Neural progenitor cell (in vitro differentiated cells): ENCODE measurements around the gene EMP2.

Experiments used
- EZH2 ChIP-seq: fragments of 200-600 bp; sonication (generic); IDR thresholded peaks from 2 replicates; pipeline ENCODE4 v1.6.1; 2017; ENCODE audit warnings: antibody characterized with exemption, mild to moderate bottlenecking, moderate library complexity
- TF ChIP-seq, protein P1 (sequence below): fragments of 200-600 bp; sonication (generic); IDR thresholded peaks from 2 replicates; pipeline ENCODE4 v1.5.1; 2017; ENCODE audit warnings: antibody characterized with exemption, mild to moderate bottlenecking

DNA sequence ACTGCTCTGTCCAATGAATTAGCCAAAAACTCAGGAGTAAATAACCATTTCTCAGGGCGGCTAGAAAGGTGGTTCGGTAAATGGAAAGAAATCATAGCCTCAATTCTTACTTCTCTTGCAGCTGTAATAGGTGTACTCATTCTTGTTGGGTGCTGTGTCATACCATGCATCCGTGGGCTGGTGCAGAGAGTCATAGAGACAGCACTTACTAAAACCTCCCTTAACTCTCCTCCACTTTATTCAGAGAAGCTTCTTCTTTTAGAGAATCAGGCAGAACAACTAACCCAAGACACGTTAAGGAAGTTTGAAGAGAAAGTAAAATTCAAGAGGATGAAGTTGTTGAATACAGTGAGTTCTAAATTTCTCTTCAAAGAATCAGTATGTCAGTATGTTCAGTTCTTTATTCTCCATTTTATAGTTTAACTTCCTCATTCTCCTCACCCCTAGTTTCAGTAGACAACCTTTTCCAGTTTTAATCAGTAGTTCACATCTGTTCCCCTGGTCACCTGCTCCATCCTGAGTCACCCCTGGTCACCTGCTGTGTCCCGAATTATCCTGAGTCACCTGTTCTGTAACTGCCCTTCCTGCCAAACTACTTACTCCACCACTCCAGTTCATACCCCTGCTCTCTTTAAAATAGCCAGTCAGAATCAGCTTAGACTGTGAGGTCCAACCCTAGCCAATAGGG lies 85.9 kb downstream of the EMP2 start:
- TF ChIP-seq, protein P1, sequence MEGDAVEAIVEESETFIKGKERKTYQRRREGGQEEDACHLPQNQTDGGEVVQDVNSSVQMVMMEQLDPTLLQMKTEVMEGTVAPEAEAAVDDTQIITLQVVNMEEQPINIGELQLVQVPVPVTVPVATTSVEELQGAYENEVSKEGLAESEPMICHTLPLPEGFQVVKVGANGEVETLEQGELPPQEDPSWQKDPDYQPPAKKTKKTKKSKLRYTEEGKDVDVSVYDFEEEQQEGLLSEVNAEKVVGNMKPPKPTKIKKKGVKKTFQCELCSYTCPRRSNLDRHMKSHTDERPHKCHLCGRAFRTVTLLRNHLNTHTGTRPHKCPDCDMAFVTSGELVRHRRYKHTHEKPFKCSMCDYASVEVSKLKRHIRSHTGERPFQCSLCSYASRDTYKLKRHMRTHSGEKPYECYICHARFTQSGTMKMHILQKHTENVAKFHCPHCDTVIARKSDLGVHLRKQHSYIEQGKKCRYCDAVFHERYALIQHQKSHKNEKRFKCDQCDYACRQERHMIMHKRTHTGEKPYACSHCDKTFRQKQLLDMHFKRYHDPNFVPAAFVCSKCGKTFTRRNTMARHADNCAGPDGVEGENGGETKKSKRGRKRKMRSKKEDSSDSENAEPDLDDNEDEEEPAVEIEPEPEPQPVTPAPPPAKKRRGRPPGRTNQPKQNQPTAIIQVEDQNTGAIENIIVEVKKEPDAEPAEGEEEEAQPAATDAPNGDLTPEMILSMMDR: no peak
- no peak for TF ChIP-seq EZH2
